HEK293 (cell line): ENCODE measurements around the gene ASF1A.

Experiments used
- YY1 ChIP-seq: fragments of 450-650 bp; formaldehyde crosslinking; IDR thresholded peaks from 2 replicates; pipeline ENCODE4 v1.5.1; 2018; ENCODE audit warnings: missing biosample characterization, missing genetic modification characterization
- ZBTB17 ChIP-seq: fragments of 450-650 bp; formaldehyde crosslinking; IDR thresholded peaks from 2 replicates; pipeline ENCODE4 v1.5.1; 2016; ENCODE audit warnings: missing biosample characterization, missing genetic modification characterization
- ZNF157 ChIP-seq: fragments of 450-650 bp; formaldehyde crosslinking; IDR thresholded peaks from 2 replicates; pipeline ENCODE4 v1.5.1; 2016; ENCODE audit warnings: missing biosample characterization, missing genetic modification characterization
- ZNF2 ChIP-seq: fragments of 450-650 bp; formaldehyde crosslinking; IDR thresholded peaks from 2 replicates; pipeline ENCODE4 v1.5.1; 2016; ENCODE audit warnings: missing biosample characterization, missing genetic modification characterization
- ZNF302 ChIP-seq: fragments of 450-650 bp; formaldehyde crosslinking; IDR thresholded peaks from 2 replicates; pipeline ENCODE4 v1.5.1; 2016; ENCODE audit warnings: missing biosample characterization, missing genetic modification characterization, low read depth
- ZNF670 ChIP-seq: fragments of 450-650 bp; formaldehyde crosslinking; IDR thresholded peaks from 2 replicates; pipeline ENCODE4 v1.5.1; 2016; ENCODE audit warnings: missing biosample characterization, missing genetic modification characterization, low read depth
- ZNF785 ChIP-seq: fragments of 450-650 bp; formaldehyde crosslinking; IDR thresholded peaks from 2 replicates; pipeline ENCODE4 v1.5.1; 2016; ENCODE audit warnings: missing biosample characterization, missing genetic modification characterization
- TF ChIP-seq, protein P1 (sequence below): fragments of 450-650 bp; formaldehyde crosslinking; IDR thresholded peaks from 2 replicates; pipeline ENCODE4 v1.5.1; 2016; ENCODE audit warnings: missing biosample characterization, missing genetic modification characterization
- TF ChIP-seq, protein P2 (sequence below): fragments of 450-650 bp; formaldehyde crosslinking; IDR thresholded peaks from 2 replicates; pipeline ENCODE4 v1.5.1; 2016; ENCODE audit warnings: missing biosample characterization, missing genetic modification characterization

DNA sequence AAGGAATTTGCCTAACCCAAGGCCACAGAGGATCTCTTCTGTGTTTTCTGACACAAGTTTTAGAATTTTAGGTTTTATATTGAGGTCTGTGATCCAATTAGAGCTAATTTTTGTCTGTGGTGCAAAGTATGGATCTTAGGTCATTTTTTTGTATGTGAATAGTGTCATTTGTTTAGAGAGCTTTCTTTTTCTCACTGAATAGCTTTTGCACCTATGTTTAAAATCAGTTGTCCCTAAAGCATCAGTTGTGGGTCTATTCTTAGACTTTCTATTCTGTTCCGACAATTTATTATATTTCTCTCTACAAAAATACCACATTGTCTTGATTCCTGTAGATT lies 41.3 kb downstream of the ASF1A start:
- TF ChIP-seq ZNF157 (tag by site-specific recombination) (no peak), ZNF2 (tag by site-specific recombination) (no peak), ZNF670 (tag by site-specific recombination) (no peak), YY1 (tag by site-specific recombination) (no peak), ZBTB17 (no peak), ZNF302 (tag by site-specific recombination) (no peak), ZNF785 (tag by site-specific recombination) (no peak)
- TF ChIP-seq, protein P1, sequence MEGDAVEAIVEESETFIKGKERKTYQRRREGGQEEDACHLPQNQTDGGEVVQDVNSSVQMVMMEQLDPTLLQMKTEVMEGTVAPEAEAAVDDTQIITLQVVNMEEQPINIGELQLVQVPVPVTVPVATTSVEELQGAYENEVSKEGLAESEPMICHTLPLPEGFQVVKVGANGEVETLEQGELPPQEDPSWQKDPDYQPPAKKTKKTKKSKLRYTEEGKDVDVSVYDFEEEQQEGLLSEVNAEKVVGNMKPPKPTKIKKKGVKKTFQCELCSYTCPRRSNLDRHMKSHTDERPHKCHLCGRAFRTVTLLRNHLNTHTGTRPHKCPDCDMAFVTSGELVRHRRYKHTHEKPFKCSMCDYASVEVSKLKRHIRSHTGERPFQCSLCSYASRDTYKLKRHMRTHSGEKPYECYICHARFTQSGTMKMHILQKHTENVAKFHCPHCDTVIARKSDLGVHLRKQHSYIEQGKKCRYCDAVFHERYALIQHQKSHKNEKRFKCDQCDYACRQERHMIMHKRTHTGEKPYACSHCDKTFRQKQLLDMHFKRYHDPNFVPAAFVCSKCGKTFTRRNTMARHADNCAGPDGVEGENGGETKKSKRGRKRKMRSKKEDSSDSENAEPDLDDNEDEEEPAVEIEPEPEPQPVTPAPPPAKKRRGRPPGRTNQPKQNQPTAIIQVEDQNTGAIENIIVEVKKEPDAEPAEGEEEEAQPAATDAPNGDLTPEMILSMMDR (tag by site-specific recombination): no peak
- TF ChIP-seq, protein P2, sequence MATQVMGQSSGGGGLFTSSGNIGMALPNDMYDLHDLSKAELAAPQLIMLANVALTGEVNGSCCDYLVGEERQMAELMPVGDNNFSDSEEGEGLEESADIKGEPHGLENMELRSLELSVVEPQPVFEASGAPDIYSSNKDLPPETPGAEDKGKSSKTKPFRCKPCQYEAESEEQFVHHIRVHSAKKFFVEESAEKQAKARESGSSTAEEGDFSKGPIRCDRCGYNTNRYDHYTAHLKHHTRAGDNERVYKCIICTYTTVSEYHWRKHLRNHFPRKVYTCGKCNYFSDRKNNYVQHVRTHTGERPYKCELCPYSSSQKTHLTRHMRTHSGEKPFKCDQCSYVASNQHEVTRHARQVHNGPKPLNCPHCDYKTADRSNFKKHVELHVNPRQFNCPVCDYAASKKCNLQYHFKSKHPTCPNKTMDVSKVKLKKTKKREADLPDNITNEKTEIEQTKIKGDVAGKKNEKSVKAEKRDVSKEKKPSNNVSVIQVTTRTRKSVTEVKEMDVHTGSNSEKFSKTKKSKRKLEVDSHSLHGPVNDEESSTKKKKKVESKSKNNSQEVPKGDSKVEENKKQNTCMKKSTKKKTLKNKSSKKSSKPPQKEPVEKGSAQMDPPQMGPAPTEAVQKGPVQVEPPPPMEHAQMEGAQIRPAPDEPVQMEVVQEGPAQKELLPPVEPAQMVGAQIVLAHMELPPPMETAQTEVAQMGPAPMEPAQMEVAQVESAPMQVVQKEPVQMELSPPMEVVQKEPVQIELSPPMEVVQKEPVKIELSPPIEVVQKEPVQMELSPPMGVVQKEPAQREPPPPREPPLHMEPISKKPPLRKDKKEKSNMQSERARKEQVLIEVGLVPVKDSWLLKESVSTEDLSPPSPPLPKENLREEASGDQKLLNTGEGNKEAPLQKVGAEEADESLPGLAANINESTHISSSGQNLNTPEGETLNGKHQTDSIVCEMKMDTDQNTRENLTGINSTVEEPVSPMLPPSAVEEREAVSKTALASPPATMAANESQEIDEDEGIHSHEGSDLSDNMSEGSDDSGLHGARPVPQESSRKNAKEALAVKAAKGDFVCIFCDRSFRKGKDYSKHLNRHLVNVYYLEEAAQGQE: no peak
